Activated T-helper 1 cell treated with anti-CD3 and anti-CD28 coated beads, Interleukin-12 subunit alpha, Interleukin-12 subunit beta, Interleukin-2, Interleukin-4 antibody, amounts not matched to agents 30 ng/mL and 10 ng/mL and 1 ng/mL, durations not matched to agents 14 hours and 24 hours and 36 hours (primary cell): ENCODE results near the gene SPATA1. TPM values are rescaled to one million over a fixed set of nuclear protein-coding genes. Genes with fewer than 3 reads are reported as not detected.

Source experiments
- DNase-seq: peaks from one replicate; pipeline ENCODE4 v3.0.0; 2021; ENCODE audit warnings: low spot score
- H3K27ac Mint-ChIP-seq: one replicate; pipeline ENCODE4 v1.8.0; 2021; ENCODE audit warnings: mild to moderate bottlenecking, mixed read lengths
- H3K27me3 Mint-ChIP-seq: one replicate; pipeline ENCODE4 v1.8.0; 2022; ENCODE audit warnings: mild to moderate bottlenecking, moderate library complexity, mixed read lengths; ENCODE audit not compliant: insufficient read depth
- H3K36me3 Mint-ChIP-seq: one replicate; pipeline ENCODE4 v1.8.0; 2021; ENCODE audit warnings: low read depth, mixed read lengths
- H3K4me1 Mint-ChIP-seq: one replicate; pipeline ENCODE4 v1.8.0; 2021; ENCODE audit warnings: low read depth, mixed read lengths
- H3K4me3 Mint-ChIP-seq: one replicate; pipeline ENCODE4 v1.8.0; 2021; ENCODE audit warnings: mild to moderate bottlenecking, moderate library complexity, mixed read lengths
- H3K9me3 Mint-ChIP-seq: one replicate; pipeline ENCODE4 v1.8.0; 2021; ENCODE audit warnings: mixed read lengths
- intact Hi-C: fragments of 100-400 bp; cut with micrococcal nuclease; formaldehyde crosslinking; loops from one replicate; pipeline ENCODE4 v1.15.1; 2024
- total RNA-seq: library from RNA; stranded (reverse); gene quantifications from 2 replicates; pipeline ENCODE4 v1.2.3, GENCODE V29; 2022

Gene SPATA1
- total RNA-seq, 1 donor from 2014 or later: 1.2 TPM

DNA sequence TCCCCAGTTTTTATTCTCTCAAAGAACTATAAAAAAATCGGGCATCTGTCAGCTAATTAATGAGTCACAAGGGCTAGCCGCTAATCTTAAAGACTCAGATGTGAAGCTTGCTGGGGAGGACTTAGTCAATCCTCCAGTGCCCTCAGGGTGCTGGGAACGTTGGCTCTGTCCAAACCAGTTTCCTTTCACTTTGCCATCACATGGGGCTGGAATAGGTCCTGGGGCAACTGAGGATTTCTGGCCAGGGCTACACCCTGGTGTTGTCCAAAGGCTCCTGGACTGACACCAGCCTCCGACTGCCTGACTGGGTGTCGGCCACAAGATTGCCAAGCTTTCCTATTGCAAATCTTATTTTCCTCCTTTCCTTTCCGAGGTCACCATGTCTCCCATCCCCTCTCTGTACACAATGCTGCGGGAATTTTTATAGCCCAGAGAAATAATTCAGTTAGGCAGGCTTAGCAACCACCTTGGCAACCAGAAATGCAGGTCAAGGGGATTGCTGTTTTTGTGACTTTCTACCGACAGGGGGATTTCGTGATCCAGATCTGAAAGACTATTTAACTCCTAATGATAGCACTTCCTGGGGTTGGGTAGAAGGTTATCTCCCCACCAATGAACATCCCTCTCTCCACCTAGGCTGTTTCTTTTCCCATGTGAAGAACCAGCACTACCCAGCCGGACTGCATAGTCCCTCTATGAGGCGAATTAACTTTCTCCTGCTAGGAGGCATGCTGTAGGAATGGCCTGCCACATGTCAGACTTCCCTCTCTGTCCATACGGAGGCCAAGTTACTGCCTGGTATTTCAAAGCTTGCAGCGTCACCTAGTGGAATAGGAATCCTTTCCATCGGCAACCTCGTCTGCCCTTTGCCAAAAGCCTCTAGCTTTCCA, 98.0 kb downstream of the SPATA1 start:
- no peak for DNase-seq
- Mint-ChIP-seq H3K4me1 (peaks cover 16% of the 10 kb centered on the region), H3K27ac (no peak overlapping the region), H3K9me3 (peaks cover 33% of the 10 kb centered on the region), H3K36me3 (peaks cover 13% of the 10 kb centered on the region), H3K27me3 (peaks cover 2% of the 10 kb centered on the region), H3K4me3 (no peak overlapping the region)
- intact Hi-C loops: no loop called here

DNA sequence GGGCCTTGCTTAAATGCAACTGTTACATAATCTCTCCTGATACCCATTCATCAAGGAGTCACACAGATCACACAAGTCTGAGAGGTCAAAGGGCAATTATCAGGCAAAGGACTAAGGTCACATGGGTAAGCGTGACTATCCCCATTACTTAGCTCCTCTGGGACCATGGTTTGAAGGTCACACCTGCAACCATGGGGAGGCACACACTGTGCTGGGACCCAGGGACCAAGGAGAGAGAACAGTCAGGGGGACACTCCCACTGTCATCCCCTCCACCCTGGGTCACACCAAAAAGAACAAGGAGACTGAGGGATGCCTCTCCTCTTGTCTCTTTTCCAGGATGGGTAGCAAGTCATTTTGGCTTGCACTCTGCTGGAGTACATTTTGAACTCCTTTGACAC, 99.0 kb downstream of the SPATA1 start:
- no peak overlapping the region for H3K27ac Mint-ChIP-seq
- peaks cover 6% of the 10 kb centered on the region for H3K4me1 Mint-ChIP-seq
- no peak overlapping the region for H3K4me3 Mint-ChIP-seq
- intact Hi-C loops: no loop called here
- H3K9me3 Mint-ChIP-seq: peaks cover 33% of the 10 kb centered on the region
- DNase-seq: no peak
- peaks cover 2% of the 10 kb centered on the region for H3K27me3 Mint-ChIP-seq
- peaks cover 13% of the 10 kb centered on the region for H3K36me3 Mint-ChIP-seq

DNA sequence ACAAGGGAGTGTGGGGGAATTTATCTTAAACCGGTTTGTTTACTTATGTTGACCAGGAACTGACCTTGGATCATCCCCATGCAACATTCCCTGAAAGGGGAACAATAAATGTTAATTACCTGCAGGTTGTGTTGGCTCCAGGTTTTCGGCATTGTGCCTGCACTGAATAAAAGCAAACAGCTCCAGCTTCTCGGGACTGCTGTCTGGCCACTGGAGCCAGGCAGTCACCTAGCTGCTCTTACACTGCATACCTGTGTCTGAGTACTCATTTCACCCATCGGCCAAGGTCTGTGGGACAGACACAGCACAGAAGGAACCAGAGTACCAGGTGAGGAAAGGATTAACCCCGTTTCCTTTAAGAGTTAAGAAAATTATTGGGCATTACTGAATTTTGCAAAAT, 100.8 kb downstream of the SPATA1 start:
- intact Hi-C loops: no loop called here
- Mint-ChIP-seq H3K36me3 (peaks cover 13% of the 10 kb centered on the region), H3K4me1 (peaks cover 6% of the 10 kb centered on the region), H3K27ac (no peak overlapping the region), H3K9me3 (peaks cover 33% of the 10 kb centered on the region), H3K4me3 (no peak overlapping the region), H3K27me3 (peaks cover 2% of the 10 kb centered on the region)
- no peak for DNase-seq

DNA sequence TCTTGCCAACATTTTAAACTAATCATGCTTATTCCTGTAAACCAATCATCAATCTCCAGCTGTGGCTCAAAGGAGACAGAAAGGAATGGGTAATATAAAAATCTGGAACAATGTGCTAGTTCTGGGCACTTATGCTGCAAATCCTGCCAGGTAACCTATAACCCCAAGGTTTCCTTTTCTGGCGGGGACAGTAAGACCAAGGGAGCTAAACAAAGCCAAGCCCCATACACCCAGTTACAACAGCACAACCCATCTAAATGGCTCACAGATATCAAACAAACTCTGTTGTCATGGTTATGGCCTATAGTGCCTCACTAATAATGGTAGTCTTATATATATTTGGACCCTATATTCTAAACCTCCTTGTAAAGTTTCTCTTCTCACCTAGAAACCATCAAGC, 104.9 kb downstream of the SPATA1 start:
- H3K27ac Mint-ChIP-seq: no peak overlapping the region
- DNase-seq: no peak
- peaks cover 2% of the 10 kb centered on the region for H3K27me3 Mint-ChIP-seq
- intact Hi-C loops: no loop called here
- peaks cover 6% of the 10 kb centered on the region for H3K4me1 Mint-ChIP-seq
- peaks cover 29% of the 10 kb centered on the region for H3K9me3 Mint-ChIP-seq
- H3K4me3 Mint-ChIP-seq: no peak overlapping the region
- H3K36me3 Mint-ChIP-seq: peaks cover 5% of the 10 kb centered on the region

DNA sequence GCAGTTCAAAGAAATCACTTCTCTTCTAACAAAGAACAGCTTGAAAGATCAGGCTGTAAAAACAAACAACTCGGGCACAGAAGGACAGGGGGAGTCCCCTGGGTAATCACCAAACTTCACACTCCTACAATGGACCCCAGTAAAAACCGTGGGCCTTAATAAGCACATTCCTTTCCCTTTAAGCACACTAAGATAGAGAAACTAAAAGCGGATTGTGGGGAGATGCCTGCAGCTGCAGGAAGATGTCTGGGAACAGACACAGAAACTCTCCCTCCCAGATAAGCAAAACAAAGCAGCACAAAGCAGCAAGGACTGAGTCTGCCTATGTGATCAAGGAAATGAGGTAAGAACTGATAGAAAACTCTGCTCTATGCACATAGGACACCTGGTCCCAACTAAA, 105.6 kb downstream of the SPATA1 start:
- Mint-ChIP-seq H3K4me3 (no peak overlapping the region), H3K9me3 (peaks cover 22% of the 10 kb centered on the region), H3K27me3 (no peaks in the 10 kb centered on the region), H3K36me3 (peaks cover 3% of the 10 kb centered on the region), H3K4me1 (peaks cover 6% of the 10 kb centered on the region), H3K27ac (no peak overlapping the region)
- intact Hi-C loops: no loop called here
- DNase-seq: no peak

DNA sequence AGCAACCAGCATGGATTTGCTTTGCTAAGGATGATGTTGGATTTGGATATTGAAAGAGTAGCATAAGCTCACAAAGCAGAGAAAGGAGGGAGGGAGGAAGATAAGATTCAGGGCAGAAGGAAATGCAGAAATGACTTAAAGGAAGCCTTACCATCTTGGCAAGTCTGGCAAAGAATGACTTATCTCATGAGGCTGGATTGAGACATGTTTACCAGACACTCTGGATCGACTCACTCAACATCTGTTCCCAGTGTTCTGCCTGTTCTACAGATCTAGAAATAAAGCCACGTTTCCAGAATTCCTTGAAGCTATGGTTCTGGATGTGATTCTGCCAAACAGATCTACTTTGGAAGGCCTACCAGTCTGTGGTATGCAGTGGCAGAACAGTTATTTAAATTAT, 106.8 kb downstream of the SPATA1 start:
- no peak for DNase-seq
- intact Hi-C loops: no loop called here
- H3K27me3 Mint-ChIP-seq: no peaks in the 10 kb centered on the region
- no peak overlapping the region for H3K27ac Mint-ChIP-seq
- H3K9me3 Mint-ChIP-seq: peaks cover 21% of the 10 kb centered on the region
- peaks cover 6% of the 10 kb centered on the region for H3K4me1 Mint-ChIP-seq
- H3K36me3 Mint-ChIP-seq: peaks cover 3% of the 10 kb centered on the region
- no peak overlapping the region for H3K4me3 Mint-ChIP-seq

GRCh38 chr1:84613887-84614286, 107.7 kb downstream of the SPATA1 start:
- Mint-ChIP-seq H3K36me3 (peaks cover 3% of the 10 kb centered on the region), H3K27ac (no peak overlapping the region), H3K4me3 (no peak overlapping the region), H3K9me3 (peaks cover 21% of the 10 kb centered on the region), H3K4me1 (peaks cover 6% of the 10 kb centered on the region), H3K27me3 (no peaks in the 10 kb centered on the region)
- no peak for DNase-seq
- intact Hi-C loops: no loop called here

DNA sequence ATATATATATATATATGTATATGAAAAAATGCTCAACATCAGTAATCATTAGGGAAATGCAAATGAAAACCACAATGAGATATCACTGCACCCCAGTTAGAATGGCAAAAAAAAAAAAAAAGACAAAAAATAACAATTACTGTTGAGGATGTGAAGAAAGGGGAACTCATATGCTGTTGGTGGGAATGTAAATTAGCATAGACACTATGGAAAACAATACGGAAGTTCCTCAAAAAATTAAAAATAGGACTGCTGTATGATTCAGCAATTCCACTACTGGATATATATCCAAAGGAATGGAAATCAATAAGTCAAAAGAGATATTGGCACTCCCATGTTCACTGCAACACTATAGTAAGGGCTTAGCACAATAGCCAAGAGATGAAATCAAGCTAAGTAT, 109.6 kb downstream of the SPATA1 start:
- peaks cover 3% of the 10 kb centered on the region for H3K36me3 Mint-ChIP-seq
- peaks cover 21% of the 10 kb centered on the region for H3K4me1 Mint-ChIP-seq
- H3K9me3 Mint-ChIP-seq: peaks cover 21% of the 10 kb centered on the region
- H3K27me3 Mint-ChIP-seq: no peaks in the 10 kb centered on the region
- intact Hi-C loops: no loop called here
- no peak overlapping the region for H3K27ac Mint-ChIP-seq
- H3K4me3 Mint-ChIP-seq: no peak overlapping the region
- no peak for DNase-seq

Other genes with a start within 250 kb of the SPATA1 start
- gene SAMD13, start 204.7 kb upstream of the SPATA1 start, total RNA-seq: 0.34 and 0.60 TPM in 2 replicates
- gene DNASE2B, start 107.9 kb upstream of the SPATA1 start, total RNA-seq: not detected in 2 replicates
- 65.2 and 65.5 TPM in 2 replicates for gene RPF1, start 27.1 kb upstream of the SPATA1 start, total RNA-seq
- 107 and 110 TPM in 2 replicates for gene GNG5, start 195 bp downstream of the SPATA1 start, total RNA-seq
- gene CTBS, start 68.1 kb downstream of the SPATA1 start, total RNA-seq: 14.2 and 14.5 TPM in 2 replicates
- 11.1 and 15.0 TPM in 2 replicates for gene SSX2IP, start 184.1 kb downstream of the SPATA1 start, total RNA-seq